ENCODE measurements around the gene DIS3L2.
"Not testable (repeated sequence)": the region's sequence is repeated elsewhere in the genome, so short reads cannot be mapped to it uniquely, and the experiment has no call there.

Gene DIS3L2

GRCh38 chr2:232338094-232338758 lies 376.7 kb downstream of the DIS3L2 start:
- DNase-seq = not testable (repeated sequence)

- no peak for DNase-seq
Observed at GRCh38 chr2:232338759-232339106, 377.2 kb downstream of the DIS3L2 start.

DNA sequence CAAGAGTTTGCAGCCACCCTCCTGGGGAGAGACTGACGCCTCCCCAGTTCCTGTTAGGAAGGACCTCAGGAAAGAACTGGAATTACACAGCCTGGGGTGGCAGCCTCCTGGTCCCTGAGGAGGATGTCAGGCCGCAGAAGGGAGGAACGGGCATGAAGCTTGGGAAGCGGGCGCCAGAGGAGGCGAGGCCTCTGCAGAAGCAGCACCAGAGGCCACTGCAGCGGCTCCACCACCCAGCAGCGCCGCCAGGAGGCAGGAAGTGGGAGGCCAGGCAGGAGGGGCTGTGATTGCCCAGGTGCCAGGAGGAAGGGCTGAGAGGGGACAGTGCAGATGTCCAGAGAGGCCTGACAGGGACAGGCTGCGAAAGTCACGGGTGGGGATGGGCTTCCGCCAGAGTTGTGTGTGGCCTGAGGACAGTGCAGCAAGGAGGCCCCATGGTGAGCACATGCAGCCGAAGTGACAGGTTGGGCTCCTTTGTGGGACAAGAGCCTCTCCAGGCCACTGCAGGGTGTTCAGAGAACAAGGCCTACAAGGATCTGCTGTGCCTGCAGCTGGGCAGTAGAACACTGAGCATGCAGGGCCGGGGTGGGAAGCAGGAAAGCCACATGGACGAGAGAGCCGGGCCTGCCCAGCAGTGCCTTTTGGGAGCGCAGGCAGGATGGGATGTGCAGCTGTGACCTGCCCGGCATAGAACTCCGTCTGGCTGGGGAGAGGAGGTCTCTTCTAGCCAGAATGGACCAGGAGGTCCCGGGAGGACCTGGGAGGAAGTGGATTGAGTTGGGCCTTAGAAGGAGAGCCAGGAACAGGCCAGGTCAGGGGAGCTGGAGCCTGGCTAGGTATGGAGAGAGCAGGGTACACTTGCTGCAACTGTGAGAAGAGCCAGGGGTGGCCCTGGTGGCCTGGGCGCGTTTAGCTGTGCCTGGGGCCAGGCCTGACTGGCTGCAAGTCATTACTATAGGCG lies 377.9 kb downstream of the DIS3L2 start:
- no peak for DNase-seq

DNA sequence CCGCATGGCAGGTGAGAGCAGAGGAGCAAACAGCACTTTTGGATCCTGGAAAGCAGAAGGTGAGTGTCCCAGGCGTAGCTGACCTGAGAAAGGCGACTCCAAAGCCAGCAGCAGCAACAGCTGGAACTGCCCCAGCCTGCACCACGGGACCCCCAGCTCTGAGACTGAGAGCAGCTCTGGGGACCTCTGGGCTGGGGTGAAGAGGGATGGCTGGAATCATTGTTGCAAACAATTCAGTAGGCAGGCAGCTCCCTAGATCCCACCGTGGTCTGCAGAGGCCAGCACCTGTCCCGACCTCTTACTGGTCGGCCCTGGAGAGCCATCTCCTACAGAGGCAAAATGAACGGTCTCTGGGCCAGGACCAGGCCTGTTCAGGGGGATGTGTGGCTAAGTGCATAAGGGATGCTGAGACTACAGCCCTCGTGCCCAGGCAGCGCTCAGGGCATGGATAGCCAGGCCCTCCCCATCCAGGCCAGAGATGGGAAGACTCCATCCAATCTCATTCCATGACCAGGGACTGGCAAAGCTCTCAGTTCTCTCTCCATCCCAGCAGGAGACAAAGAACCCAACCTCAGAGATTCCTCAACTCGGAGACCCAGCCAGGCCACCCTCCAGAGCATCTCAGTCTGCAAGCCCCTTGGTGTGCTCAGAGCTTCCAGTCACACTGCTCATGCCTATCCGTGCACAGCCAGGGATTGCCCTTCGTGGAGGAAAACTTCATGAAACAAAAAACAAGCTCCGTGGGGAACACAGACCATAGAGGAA lies 378.8 kb downstream of the DIS3L2 start:
- DNase-seq = no peak

- DNase-seq = no peak
Observed at GRCh38 chr2:232341061-232341738, 379.7 kb downstream of the DIS3L2 start.

DNA sequence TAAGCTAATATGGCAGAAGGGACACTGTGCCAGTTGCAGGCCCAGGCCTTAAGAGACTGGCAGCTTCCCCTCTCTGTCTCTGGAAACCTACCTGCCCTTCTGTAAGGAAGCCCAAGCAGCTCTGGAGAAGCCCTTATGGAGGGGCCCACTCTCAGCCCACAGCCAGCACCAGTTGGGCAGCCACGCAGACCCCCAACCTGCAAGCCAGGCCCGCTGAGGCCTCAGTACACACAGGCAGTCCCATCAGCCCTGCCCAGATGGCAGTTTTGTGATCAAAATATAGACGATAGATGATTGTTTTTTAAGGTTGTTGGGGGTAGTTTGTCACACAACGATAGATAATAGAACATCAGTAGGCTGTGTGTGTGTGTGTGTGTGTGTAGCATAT lies 380.2 kb downstream of the DIS3L2 start:
- no peak for DNase-seq

- no peak for DNase-seq
Observed at GRCh38 chr2:232342635-232343565, 381.4 kb downstream of the DIS3L2 start.

DNA sequence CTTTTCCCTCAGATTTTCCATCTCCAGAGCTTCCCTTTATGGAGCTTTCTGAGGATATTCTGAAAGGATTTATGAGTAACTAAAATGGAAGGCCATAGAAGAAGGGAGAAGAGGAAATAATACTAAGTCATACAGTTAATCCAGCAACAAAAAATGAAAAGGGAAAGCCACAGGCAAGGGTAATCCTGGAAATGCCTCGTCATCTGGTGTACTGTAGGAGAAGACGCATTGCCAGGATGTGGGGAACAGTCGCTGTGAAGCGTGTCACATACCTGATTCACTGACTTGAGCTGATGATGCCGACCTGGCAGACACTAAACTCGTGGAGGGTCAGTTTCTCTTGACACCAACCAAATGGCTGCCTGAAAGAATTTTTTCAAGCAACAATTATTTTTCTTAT lies 382.3 kb downstream of the DIS3L2 start:
- no peak for DNase-seq

- DNase-seq = no peak
Observed at GRCh38 chr2:232345251-232345650, 383.7 kb downstream of the DIS3L2 start.

DNA sequence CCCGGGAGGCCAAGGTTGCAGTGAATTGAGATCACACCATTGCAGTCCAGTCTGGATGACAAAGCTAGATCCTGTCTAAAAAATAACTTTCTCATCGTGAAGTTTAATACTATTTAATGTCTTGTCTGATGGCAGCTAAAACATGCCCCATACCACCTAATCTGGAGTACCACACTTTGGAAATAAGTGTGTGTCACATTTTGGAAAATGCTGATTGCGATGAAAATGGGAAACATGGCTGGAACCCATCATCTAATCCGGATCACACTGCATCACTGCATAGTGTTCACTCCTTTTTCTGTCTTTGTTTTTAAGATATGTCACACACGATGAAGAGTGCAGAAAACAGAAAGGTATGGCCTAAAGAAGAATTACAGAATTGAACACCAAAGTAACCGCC lies 385.9 kb downstream of the DIS3L2 start:
- DNase-seq = no peak

DNA sequence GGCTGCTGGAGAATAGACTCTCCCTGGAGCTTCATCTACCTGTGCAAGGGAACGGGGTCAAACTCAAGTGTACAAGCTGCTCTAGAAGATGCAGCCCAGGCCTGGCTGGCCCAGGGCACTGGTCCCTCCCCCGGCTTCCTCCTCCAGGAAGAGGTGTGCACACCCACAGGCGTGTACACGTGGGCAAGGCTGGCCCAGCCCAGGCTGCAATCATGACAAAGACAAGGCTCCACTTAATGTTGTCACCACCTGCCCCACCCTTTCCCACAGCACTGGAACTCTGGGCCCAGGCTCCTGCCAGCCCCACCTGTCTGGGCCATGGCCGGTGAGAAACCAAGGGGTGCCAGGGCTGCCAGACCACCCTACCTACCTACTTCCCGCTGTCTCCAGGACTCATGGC lies 387.4 kb downstream of the DIS3L2 start:
- no peak for DNase-seq

GRCh38 chr2:232349546-232349945 lies 388.0 kb downstream of the DIS3L2 start:
- no peak for DNase-seq

- no peak for DNase-seq
Observed at GRCh38 chr2:232349946-232350635, 388.6 kb downstream of the DIS3L2 start.

- DNase-seq = no peak
Observed at GRCh38 chr2:232350804-232351685, 389.5 kb downstream of the DIS3L2 start.

- DNase-seq = no peak
Observed at GRCh38 chr2:232351686-232352510, 390.4 kb downstream of the DIS3L2 start.

DNA sequence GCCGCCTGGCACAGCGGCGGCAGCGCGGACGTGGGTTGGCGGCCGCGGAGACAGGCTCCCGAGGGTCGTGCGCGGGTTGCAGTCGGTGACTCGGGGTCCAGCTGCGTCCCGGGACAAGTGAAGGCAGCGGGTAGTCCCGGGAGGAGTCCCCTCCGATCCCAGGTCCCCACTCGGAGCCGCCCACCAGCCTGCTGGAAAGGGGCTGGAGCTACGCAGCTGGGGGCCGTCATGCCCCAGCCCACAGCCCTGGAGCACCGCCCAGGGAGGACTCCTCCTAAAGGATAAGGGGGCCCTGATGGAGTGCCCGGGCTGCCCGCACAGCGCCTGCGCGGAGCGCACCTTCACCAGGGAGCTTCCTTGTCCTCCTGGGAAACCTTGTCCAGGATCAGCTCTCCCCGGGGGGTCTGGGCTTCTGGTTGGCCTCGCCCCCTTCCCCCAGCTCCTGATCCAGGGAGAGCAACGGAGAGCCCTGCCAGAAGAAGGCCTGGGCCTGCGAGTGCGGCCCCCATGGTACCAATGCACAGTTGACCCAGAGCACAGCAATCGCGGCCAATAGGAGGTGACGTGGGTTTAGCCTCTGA lies 391.1 kb downstream of the DIS3L2 start:
- DNase-seq = no peak

DNA sequence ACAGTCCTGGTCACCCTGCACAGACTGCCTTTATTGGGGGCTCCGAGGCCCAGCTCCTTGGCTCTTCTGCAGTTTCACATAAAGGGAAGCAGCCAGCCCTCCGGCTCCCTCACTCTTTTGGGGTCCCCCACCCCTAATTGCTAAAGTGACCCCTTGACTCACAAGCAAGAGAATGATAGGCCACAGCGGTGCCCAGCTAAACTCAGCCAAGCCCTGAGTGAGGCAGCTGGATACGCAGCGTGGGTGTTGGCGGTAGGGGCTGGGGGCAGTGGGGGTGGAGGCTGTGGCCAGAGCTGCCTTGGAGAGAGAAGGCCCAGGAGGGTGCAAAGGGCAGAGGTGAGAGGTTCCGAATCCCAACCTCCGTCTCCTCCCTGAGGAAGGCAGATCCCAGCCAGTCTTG lies 391.6 kb downstream of the DIS3L2 start:
- DNase-seq = no peak

GRCh38 chr2:232353660-232354059 lies 392.1 kb downstream of the DIS3L2 start:
- DNase-seq = no peak

DNA sequence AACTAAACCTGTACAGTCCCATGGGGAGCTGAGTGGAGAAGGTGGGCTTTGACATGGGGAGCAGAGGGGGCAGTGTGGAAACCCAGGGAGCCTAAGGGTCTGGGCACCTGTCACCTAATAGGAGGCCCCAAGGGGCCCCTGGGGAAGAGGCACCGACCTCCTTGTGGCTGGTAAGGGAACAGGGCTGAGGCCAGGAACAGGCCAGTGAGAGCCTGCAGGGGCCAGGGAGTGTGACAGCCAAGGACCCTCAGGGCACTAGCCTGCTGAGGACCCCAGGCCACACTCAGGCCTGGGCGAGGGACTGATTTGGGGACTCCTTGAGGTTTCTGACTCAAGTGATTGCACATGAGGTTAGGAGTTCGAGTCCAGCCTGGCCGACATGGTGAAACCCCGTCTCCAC lies 392.6 kb downstream of the DIS3L2 start:
- no peak for DNase-seq

Data from suppressor macrophage treated with lipopolysaccharide for 4 hours (primary cell).